Embryonic facial prominence (tissue), 1 donor: Measurements from ENCODE around the gene TRIM61.
A peak's percentile ranks its signal among the peaks of the same experiment; 100 is the strongest.
"Not testable (repeated sequence)": the region's sequence is repeated elsewhere in the genome, so short reads cannot be mapped to it uniquely, and the experiment has no call there.

Experiments used
- DNase-seq: peaks from one replicate; pipeline ENCODE4 v3.0.0-alpha.2; 2016; ENCODE audit errors: extremely low spot score

Gene TRIM61

DNA sequence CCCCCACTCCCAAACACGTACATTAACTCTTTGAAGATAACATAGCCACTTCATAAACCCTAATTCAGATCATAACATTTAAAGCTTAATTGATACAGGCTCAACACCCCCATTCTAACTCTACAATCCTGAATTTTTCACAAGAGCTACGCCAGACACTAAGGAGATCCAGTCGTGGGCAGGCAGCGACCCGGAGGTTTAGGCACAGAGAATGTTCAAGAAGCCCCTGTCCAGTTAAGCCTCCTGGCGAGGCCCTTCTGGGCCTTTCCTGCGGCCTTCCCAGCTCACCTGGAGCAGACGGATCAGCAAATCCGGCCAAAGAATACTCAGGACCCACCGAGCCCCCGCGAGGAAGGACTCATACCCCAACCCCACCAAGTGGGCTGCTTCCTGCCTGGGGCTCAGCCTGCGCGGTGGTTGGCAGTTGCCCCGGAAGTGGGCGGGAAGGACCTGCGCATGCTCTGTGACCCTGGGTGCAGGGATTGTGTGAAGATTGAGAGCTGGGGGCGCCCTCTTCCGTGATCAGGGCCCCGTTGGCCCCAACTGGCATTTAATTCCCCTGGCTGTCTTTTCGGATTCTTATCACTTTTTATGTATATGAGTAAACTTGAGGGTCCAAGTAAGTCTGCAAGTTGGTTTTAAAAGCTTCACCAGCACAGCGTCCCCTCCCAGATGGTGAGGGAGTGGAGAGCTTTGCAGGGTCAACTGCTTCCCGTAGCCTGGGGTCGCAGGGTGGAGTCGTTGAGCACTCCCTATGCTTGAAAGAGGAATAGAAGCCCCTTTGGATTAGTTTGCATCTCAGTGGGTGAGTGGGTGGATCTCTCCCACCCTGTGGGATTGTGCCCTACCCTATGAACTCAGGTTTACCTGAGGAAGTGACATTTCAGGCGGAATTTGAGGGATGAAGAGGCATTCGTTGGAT lies at the start of gene TRIM61:
Gene TRIM61 (minus strand): TSS at position 415 of the 922 bp plus-strand sequence. CDS start 7,655 bp downstream, outside the sequence.
- DNase-seq = peak; percentile 37

DNA sequence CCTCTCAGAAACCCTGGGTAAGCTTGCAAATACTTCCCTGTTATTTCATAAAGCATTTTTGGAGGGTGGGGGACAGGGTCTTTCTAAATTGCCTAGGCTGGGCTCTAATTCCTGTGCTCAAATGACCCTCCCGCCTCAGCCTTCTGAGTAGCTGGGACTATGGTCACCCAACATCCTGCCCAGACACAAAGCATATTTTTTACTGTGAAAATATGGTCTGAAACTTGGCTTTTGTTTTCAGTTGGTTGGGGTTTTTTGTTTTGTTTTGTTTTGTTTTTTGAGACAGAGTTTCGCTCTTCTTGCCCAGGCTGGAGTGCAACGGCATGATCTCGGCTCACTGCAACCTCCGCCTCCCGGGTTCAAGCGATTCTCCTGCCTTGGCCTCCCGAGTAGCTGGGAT lies 48.3 kb upstream of the TRIM61 start:
- not testable (repeated sequence) for DNase-seq

GRCh38 chr4:165019995-165020394 lies 42.5 kb upstream of the TRIM61 start:
- not testable (repeated sequence) for DNase-seq

- DNase-seq = no peak
Measured at GRCh38 chr4:165016971-165017370, 39.5 kb upstream of the TRIM61 start.

- DNase-seq = no peak
Measured at GRCh38 chr4:165013691-165014090, 36.2 kb upstream of the TRIM61 start.

DNA sequence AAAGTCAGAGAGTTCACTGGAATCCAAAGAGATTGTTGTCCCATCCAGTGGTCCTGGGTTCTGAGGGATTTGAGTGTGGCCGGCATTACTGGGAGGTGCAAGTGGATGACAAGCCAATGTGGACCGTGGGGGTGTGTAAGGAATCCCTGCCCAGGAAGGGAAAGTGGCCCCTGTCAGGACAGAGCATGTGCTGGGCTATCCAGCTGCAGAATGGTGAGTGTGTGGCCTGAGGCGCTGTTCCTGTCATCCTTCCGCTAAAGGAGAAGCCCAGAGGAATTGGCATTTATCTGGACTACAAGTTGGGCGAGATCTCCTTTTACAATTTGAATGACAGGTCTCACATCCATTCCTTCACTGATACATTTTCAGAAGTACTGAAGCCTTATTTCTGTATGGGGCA lies 33.9 kb upstream of the TRIM61 start:
- DNase-seq = no peak

GRCh38 chr4:165010991-165011390 lies 33.5 kb upstream of the TRIM61 start:
- DNase-seq = no peak

GRCh38 chr4:165010487-165010886 lies 33.0 kb upstream of the TRIM61 start:
- no peak for DNase-seq

- no peak for DNase-seq
Measured at GRCh38 chr4:165009493-165010227, 32.2 kb upstream of the TRIM61 start.

- DNase-seq = no peak
Measured at GRCh38 chr4:165006886-165007285, 29.4 kb upstream of the TRIM61 start.

- DNase-seq = no peak
Measured at GRCh38 chr4:165006456-165006855, 29.0 kb upstream of the TRIM61 start.

GRCh38 chr4:165005352-165005925 lies 28.0 kb upstream of the TRIM61 start:
- DNase-seq = no peak

DNA sequence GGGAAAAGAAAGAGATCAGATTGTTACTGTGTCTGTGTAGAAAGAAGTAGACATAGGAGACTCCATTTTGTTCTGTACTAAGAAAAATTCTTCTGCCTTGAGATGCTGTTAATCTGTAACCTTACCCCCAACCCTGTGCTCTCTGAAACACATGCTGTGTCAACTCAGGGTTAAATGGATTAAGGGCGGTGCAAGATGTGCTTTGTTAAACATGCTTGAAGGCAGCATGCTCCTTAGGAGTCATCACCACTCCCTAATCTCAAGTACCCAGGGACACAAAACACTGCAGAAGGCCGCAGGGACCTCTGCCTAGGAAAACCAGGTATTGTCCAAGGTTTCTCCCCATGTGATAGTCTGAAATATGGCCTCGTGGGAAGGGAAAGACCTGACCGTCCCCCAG lies 24.5 kb upstream of the TRIM61 start:
- not testable (repeated sequence) for DNase-seq

DNA sequence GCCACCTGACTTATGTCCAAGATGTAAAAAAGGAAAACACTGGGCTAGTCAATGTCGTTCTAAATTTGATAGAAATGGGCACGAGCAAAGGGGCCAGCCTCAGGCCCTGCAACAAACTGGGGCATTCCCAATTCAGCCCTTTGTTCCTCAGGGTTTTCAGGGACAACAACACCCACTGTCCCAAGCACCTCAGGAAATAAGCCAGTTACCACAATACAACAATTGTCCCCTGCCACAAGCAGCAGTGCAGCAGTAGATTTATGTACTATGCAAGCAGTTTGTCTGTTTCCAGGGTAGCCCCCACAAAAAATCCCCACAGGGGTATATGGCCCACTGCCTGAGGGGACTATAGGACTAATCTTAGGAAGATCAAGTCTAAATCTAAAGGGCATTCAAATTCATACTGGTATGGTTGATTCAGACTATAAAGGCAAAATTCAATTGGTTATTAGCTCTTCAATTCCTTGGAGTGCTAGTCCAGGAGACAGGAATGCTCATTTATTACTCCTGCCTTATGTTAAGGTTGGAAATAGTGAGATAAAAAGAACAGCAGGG lies 21.1 kb upstream of the TRIM61 start:
- DNase-seq = not testable (repeated sequence)

GRCh38 chr4:164997941-164998340 lies 20.5 kb upstream of the TRIM61 start:
- no peak for DNase-seq

GRCh38 chr4:164997324-164997723 lies 19.9 kb upstream of the TRIM61 start:
- no peak for DNase-seq

DNA sequence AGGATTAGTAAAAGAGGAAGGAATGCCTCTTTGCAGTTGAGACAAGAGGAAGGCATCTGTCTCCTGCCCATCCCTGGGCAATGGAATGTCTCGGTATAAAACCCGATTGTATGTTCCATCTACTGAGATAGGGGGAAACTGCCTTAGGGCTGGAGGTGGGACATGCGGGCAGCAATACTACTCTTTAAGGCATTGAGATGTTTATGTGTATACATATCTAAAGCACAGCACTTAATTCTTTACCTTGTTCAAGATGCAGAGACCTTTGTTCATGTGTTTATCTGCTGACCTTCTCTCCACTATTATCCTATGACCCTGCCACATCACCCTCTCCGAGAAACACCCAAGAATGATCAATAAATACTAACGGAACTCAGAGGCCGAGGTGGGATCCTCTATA lies 18.7 kb upstream of the TRIM61 start:
- DNase-seq = not testable (repeated sequence)

GRCh38 chr4:164990786-164991185 lies 13.3 kb upstream of the TRIM61 start:
- DNase-seq = not testable (repeated sequence)

DNA sequence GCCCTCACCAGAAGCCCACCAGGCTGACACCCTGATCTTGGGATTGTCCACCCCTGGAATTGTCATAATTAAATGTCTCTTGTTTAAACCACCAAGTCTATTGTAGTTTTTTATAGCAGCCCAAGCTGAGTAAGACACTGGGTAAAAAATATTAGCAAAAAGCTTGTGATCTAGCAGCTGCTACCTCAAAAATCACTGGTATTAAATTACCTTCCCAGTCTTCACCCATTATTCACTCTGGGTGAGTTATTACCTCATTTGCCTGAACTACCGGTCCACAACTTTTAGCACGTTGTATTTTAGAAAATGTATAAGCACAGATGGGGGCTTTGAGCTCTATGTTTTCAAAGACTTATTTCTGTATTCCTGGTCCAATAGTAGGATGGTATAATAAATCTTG lies 12.0 kb upstream of the TRIM61 start:
- no peak for DNase-seq

GRCh38 chr4:164971929-164972328 lies 5.5 kb downstream of the TRIM61 start:
- not testable (repeated sequence) for DNase-seq

DNA sequence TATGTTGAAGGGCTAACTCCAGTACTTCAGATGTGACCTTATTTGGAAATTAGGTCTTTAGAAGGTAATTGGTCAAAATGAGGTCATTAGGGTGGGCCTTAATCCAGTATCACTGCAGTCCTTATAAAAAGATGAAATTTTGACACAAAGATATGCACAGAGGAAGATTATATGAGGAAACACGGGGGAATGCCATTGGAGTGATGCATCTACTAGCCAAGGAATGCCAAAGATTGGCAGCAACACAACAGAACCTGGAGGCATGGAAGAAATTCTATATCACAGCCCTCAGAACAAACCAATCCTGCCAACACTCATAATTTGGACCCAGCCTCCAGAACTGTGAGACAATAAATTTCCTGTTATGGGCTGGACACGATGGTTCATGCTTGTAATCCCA lies 17.6 kb downstream of the TRIM61 start:
- DNase-seq = no peak

DNA sequence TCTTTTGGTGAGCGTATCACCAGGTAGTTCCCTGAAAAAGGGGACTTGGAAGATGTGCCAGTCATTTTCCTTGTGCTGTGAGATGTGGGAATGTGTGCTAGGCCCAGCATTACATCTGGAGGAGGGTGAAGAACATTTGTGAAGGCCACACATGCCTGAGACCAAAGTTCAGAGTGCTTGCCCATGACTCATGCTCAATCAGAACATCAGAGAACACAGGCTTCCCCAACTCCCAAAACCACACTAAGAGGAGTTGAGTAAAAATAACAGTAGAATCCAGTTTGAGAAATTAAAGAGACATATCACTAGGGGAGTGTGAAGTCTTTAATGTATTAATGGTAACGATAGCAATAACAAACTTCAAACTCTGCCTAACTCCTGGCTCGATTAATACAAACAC lies 18.0 kb downstream of the TRIM61 start:
- not testable (repeated sequence) for DNase-seq
